Suprapubic skin (tissue), 4 donors: Measurements from ENCODE around the gene PLEKHG4B.

Source experiments
- CTCF ChIP-seq, 2 donors: fragments of 200-600 bp in 1 of 2; fragments of 450-650 bp in 1 of 2; sonication (generic) in 1 of 2; IDR thresholded peaks; one replicate each; pipeline ENCODE4 v1.5.1; 2016 to 2019; ENCODE audit warnings: antibody characterized with exemption in 2 of 2, mild to moderate bottlenecking in 1 of 2, moderate library complexity in 1 of 2
- EP300 ChIP-seq: sonication (generic); formaldehyde crosslinking; IDR thresholded peaks from one replicate; pipeline ENCODE4 v1.6.1; 2017; ENCODE audit warnings: antibody characterized with exemption
- POLR2AphosphoS5 ChIP-seq, 3 donors: sonication (generic); formaldehyde crosslinking; IDR thresholded peaks; one replicate each; pipeline ENCODE4 v1.6.1; 2017; ENCODE audit warnings: antibody characterized with exemption in 3 of 3

- no peak for TF ChIP-seq CTCF (IDR thresholded peaks at IDR 0.05)
- TF ChIP-seq POLR2AphosphoS5 (IDR thresholded peaks at IDR 0.05): no peak
- TF ChIP-seq EP300: no peak
These were observed 115.6 kb downstream of the PLEKHG4B start for GRCh38 chr5:207599-207998.
